Measurements from ENCODE around the gene CALCOCO1. TPM values are rescaled to one million over a fixed set of nuclear protein-coding genes. Genes with fewer than 3 reads are reported as not detected.

CALCOCO1 gene
- total and polyA plus RNA-seq, 2 experiments from 2014 or later, result 71.3 to 74.4 TPM

DNA sequence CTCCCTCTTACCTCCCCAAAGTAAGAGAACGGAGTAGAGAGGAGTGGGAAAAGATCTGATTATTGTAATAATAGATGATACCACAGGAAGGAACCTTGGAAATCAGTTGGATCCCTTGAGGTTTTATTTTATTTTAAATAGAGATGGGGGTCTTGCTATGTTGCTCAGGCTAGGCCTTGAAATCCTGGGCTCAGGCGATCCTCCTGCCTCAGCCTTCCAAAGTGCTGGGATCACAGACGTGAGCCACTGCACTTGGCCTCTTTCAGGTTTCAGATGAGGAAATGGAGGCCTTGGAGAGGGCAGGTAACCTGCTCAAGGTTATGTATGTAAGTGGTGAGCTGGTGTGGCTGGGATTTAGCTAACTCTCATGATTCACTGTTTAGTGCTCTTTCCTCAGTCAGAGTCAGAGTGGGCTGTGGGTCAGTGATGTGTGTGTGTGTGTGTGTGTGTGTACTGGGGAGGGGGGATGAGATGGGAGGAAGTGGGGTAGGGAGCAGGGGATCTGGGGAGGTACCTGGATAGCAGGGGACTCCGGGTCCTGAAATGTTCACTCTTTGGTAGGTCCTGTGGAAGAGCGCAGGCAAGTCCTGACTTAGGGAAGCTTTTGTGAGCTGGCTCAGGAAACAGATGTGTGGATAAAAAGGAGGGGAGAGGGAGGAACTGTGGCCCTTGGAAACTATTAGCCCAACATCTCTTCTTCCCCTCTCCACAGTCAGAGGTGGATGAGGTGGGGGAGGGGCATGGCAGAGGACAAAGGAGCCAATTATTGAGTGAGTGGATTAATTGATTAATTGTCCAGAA lies 29.2 kb upstream of the CALCOCO1 start:
- Histone ChIP-seq H2AFZ (no peak overlapping the region), H3K36me3 (replicated peaks; ENCODE audit: insufficient read depth, low read depth) (no peaks in the 10 kb centered on the region), H3K27ac (no peak overlapping the region)

GRCh38 chr12:53755893-53756292 lies 28.6 kb upstream of the CALCOCO1 start:
- peaks cover 10% of the 10 kb centered on the region for H3K4me1 ChIP-seq (ENCODE audit: insufficient read depth)
- H2AFZ ChIP-seq, result no peak overlapping the region
- no peak for TF ChIP-seq EZH2phosphoT487 (IDR thresholded peaks at IDR 0.05; ENCODE audit: low read depth, severe bottlenecking, unreplicated experiment)
- TF ChIP-seq CTCF (IDR thresholded peaks at IDR 0.05; ENCODE audit: poor library complexity), result no peak
- no peak for TF ChIP-seq EZH2 (IDR thresholded peaks at IDR 0.05; ENCODE audit: borderline replicate concordance)
- peaks cover 83% of the 10 kb centered on the region for H3K27me3 ChIP-seq
- no peaks in the 10 kb centered on the region for H3K9me2 ChIP-seq (replicated peaks; ENCODE audit: insufficient read depth)
- no peak overlapping the region for H3K4me2 ChIP-seq
- no peaks in the 10 kb centered on the region for H3K9me3 ChIP-seq (ENCODE audit: low read depth)
- no peak for DNase-seq (ENCODE audit: low spot score)
- H3K27ac ChIP-seq, result no peak overlapping the region
- H4K20me1 ChIP-seq (ENCODE audit: insufficient read depth, poor library complexity, severe bottlenecking), result no peaks in the 10 kb centered on the region
- WGBS (ENCODE audit: low lambda C conversion rate, missing lambda C conversion rate), result 45% methylated on average over 3 of the region's 3 CpGs
- H3K36me3 ChIP-seq (replicated peaks; ENCODE audit: insufficient read depth, low read depth), result no peaks in the 10 kb centered on the region
- H3K79me2 ChIP-seq, result no peaks in the 10 kb centered on the region
- no peak overlapping the region for H3K4me3 ChIP-seq

More for the DNA sequence above, 29.2 kb upstream of the CALCOCO1 start:
- TF ChIP-seq EZH2phosphoT487 (IDR thresholded peaks at IDR 0.05; ENCODE audit: low read depth, severe bottlenecking, unreplicated experiment) (no peak), EZH2 (IDR thresholded peaks at IDR 0.05; ENCODE audit: borderline replicate concordance) (no peak), CTCF (IDR thresholded peaks at IDR 0.05; ENCODE audit: poor library complexity) (no peak)
- DNase-seq (ENCODE audit: low spot score), result no peak
- Histone ChIP-seq H3K79me2 (no peaks in the 10 kb centered on the region), H3K9me3 (ENCODE audit: low read depth) (no peaks in the 10 kb centered on the region), H3K9me2 (replicated peaks; ENCODE audit: insufficient read depth) (no peaks in the 10 kb centered on the region), H3K4me2 (peak overlapping the region; percentile 48), H3K27me3 (peaks cover 77% of the 10 kb centered on the region), H3K4me1 (ENCODE audit: insufficient read depth) (peaks cover 4% of the 10 kb centered on the region), H4K20me1 (ENCODE audit: insufficient read depth, poor library complexity, severe bottlenecking) (no peaks in the 10 kb centered on the region), H3K4me3 (no peak overlapping the region)
- 82% methylated on average over 5 of the region's 5 CpGs for WGBS (ENCODE audit: low lambda C conversion rate, missing lambda C conversion rate)

- no peak overlapping the region for H3K27ac ChIP-seq
- peaks cover 88% of the 10 kb centered on the region for H3K27me3 ChIP-seq
- no peaks in the 10 kb centered on the region for H3K36me3 ChIP-seq (replicated peaks; ENCODE audit: insufficient read depth, low read depth)
- no peak overlapping the region for H2AFZ ChIP-seq
- H3K4me3 ChIP-seq, result no peak overlapping the region
- no peaks in the 10 kb centered on the region for H3K9me2 ChIP-seq (replicated peaks; ENCODE audit: insufficient read depth)
- 34% methylated on average over 4 of the region's 4 CpGs for WGBS (ENCODE audit: low lambda C conversion rate, missing lambda C conversion rate)
- no peak for DNase-seq (ENCODE audit: low spot score)
- no peaks in the 10 kb centered on the region for H4K20me1 ChIP-seq (ENCODE audit: insufficient read depth, poor library complexity, severe bottlenecking)
- no peak overlapping the region for H3K4me2 ChIP-seq
- H3K4me1 ChIP-seq (ENCODE audit: insufficient read depth), result peaks cover 14% of the 10 kb centered on the region
- no peaks in the 10 kb centered on the region for H3K9me3 ChIP-seq (ENCODE audit: low read depth)
- H3K79me2 ChIP-seq, result no peaks in the 10 kb centered on the region
- TF ChIP-seq EZH2phosphoT487 (IDR thresholded peaks at IDR 0.05; ENCODE audit: low read depth, severe bottlenecking, unreplicated experiment) (no peak), EZH2 (IDR thresholded peaks at IDR 0.05; ENCODE audit: borderline replicate concordance) (no peak), CTCF (IDR thresholded peaks at IDR 0.05; ENCODE audit: poor library complexity) (no peak)
These were observed 28.2 kb upstream of the CALCOCO1 start for GRCh38 chr12:53755451-53755891.

Measured in hepatocyte (in vitro differentiated cells).